Thyroid gland (tissue), 4 donors: ENCODE results near the gene SUPV3L1. TPM values are rescaled to one million over a fixed set of nuclear protein-coding genes. Genes with fewer than 3 reads are reported as not detected.

Source experiments
- DNase-seq, 2 donors: peaks; one replicate each; pipeline ENCODE4 v3.0.0-alpha.2; 2019
- H3K27ac ChIP-seq, 3 donors: fragments of 200-600 bp; sonication (generic); 1 replicate in 2 of 3; 2 replicates in 1 of 3; pipeline ENCODE4 v1.5.1; 2016 to 2019; ENCODE audit warnings: mild to moderate bottlenecking in 1 of 3, moderate library complexity in 1 of 3
- H3K27me3 ChIP-seq: fragments of 200-600 bp; sonication (generic); one replicate; pipeline ENCODE4 v1.5.1; 2019
- H3K36me3 ChIP-seq, 2 donors: fragments of 200-600 bp; sonication (generic); one replicate each; pipeline ENCODE4 v1.5.1; 2016 to 2019
- H3K4me1 ChIP-seq, 2 donors: fragments of 200-600 bp; sonication (generic); one replicate each; pipeline ENCODE4 v1.5.1; 2017 to 2019
- H3K4me3 ChIP-seq, 3 donors: fragments of 200-600 bp; sonication (generic); replicated peaks in 1 of 3; 1 replicate in 2 of 3; 2 replicates in 1 of 3; pipeline ENCODE4 v1.5.1; 2016; ENCODE audit warnings: mild to moderate bottlenecking in 1 of 3
- H3K9me3 ChIP-seq: fragments of 200-600 bp; sonication (generic); one replicate; pipeline ENCODE4 v1.5.1; 2017
- CTCF ChIP-seq, 6 experiments: fragments of 200-600 bp in 3 of 6; fragments of 450-650 bp in 3 of 6; sonication (generic) in 3 of 6; IDR thresholded peaks; one replicate each; pipeline ENCODE4 v1.5.1; 2016 to 2019; ENCODE audit warnings: antibody characterized with exemption in 6 of 6, mild to moderate bottlenecking in 2 of 6, inconsistent platforms in 1 of 6, moderate library complexity in 1 of 6
- POLR2A ChIP-seq, 2 donors: fragments of 450-650 bp; IDR thresholded peaks; one replicate each; pipeline ENCODE4 v1.6.1; 2017; ENCODE audit warnings: antibody characterized with exemption in 2 of 2, mild to moderate bottlenecking in 2 of 2, moderate library complexity in 1 of 2
- WGBS, 2 donors: methylation state at CpG; one replicate each; pipeline ENCODE4 v1.1.5; 2017; 5-methylcytosine and 5-hydroxymethylcytosine counted together
- intact Hi-C: fragments of 100-400 bp; cut with DNase I; formaldehyde crosslinking; loops from one replicate; pipeline ENCODE4 v1.15.1; 2023
- total RNA-seq, 4 donors: library from RNA; depleted of rRNA; stranded (reverse); fragments of >200 nt; gene quantifications; one replicate each; pipeline ENCODE4 v1.2.3, GENCODE V29; 2016

SUPV3L1 gene
- total RNA-seq, 4 donors from 2014 or later = 25.1 to 31.6 (median 27.8) TPM

- intact Hi-C loops = no loop called here
- no peak overlapping the region for H3K4me3 ChIP-seq
- no peaks in the 10 kb centered on the region for H3K9me3 ChIP-seq
- no peaks in the 10 kb centered on the region for H3K36me3 ChIP-seq
- DNase-seq = peak; percentile 26 to 41
- H3K4me1 ChIP-seq = peaks cover 20 to 27% of the 10 kb centered on the region in 2 donors
- H3K27me3 ChIP-seq = no peaks in the 10 kb centered on the region
- WGBS, 2 donors = 54 to 62% methylated on average over 9 of the region's 9 CpGs
- H3K27ac ChIP-seq = peak overlapping the region; percentile 66 to 95 (median 81)
- TF ChIP-seq POLR2A (IDR thresholded peaks at IDR 0.05) = no peak
- no peak for TF ChIP-seq CTCF (IDR thresholded peaks at IDR 0.05)
These were observed 40.5 kb downstream of the SUPV3L1 start for GRCh38 chr10:69220507-69220906.

- Histone ChIP-seq H3K4me3 (no peak overlapping the region), H3K36me3 (no peaks in the 10 kb centered on the region), H3K27me3 (no peaks in the 10 kb centered on the region), H3K27ac (peak overlapping the region in 2 of 3 donors; percentile 19 to 78), H3K9me3 (no peaks in the 10 kb centered on the region), H3K4me1 (peaks cover 18 to 27% of the 10 kb centered on the region in 2 donors)
- intact Hi-C loops = no loop called here
- 42 to 52% methylated on average over 10 to 11 of the region's 11 CpGs for WGBS, 2 donors
- peak; percentile 60 to 70 for DNase-seq
- TF ChIP-seq POLR2A (IDR thresholded peaks at IDR 0.05) (peak in 1 of 2 donors; percentile 34), CTCF (IDR thresholded peaks at IDR 0.05) (peak; percentile 22 to 78 (median 49))
These were observed 42.4 kb downstream of the SUPV3L1 start for GRCh38 chr10:69222157-69223027.

- TF ChIP-seq POLR2A (IDR thresholded peaks at IDR 0.05) = no peak
- no peak for TF ChIP-seq CTCF (IDR thresholded peaks at IDR 0.05)
- intact Hi-C loops = no loop called here
- H3K4me3 ChIP-seq = no peak overlapping the region
- peak overlapping the region in 2 of 3 donors; percentile 19 to 78 for H3K27ac ChIP-seq
- no peaks in the 10 kb centered on the region for H3K27me3 ChIP-seq
- 28 to 58% methylated on average over 1 of the region's 1 CpG for WGBS, 2 donors
- no peaks in the 10 kb centered on the region for H3K9me3 ChIP-seq
- DNase-seq = no peak
- no peaks in the 10 kb centered on the region for H3K36me3 ChIP-seq
- H3K4me1 ChIP-seq = peaks cover 18 to 27% of the 10 kb centered on the region in 2 donors
These were observed 43.0 kb downstream of the SUPV3L1 start for GRCh38 chr10:69223028-69223342.

GRCh38 chr10:69224862-69225657 lies 45.0 kb downstream of the SUPV3L1 start:
- H3K27ac ChIP-seq = no peak overlapping the region
- 61 to 73% methylated on average over 10 of the region's 10 CpGs for WGBS, 2 donors
- no peaks in the 10 kb centered on the region for H3K36me3 ChIP-seq
- no peaks in the 10 kb centered on the region for H3K27me3 ChIP-seq
- TF ChIP-seq POLR2A (IDR thresholded peaks at IDR 0.05) (no peak), CTCF (IDR thresholded peaks at IDR 0.05) (no peak)
- intact Hi-C loops = no loop called here
- no peak overlapping the region for H3K4me3 ChIP-seq
- no peaks in the 10 kb centered on the region for H3K9me3 ChIP-seq
- peaks cover 10 to 27% of the 10 kb centered on the region in 2 donors for H3K4me1 ChIP-seq
- no peak for DNase-seq
